Ishikawa (cell line): Measurements from ENCODE around the gene AQR.

Experiments
- CEBPB ChIP-seq: IDR thresholded peaks from 2 replicates; pipeline ENCODE4 v1.6.1; 2012
- CREB1 ChIP-seq: IDR thresholded peaks from 2 replicates; pipeline ENCODE4 v1.6.1; 2012; ENCODE audit warnings: low read depth
- EGR1 ChIP-seq: IDR thresholded peaks from 2 replicates; pipeline ENCODE4 v1.6.1; 2012
- EP300 ChIP-seq: IDR thresholded peaks from 2 replicates; pipeline ENCODE4 v1.6.1; 2012; ENCODE audit warnings: borderline replicate concordance
- FOXM1 ChIP-seq: IDR thresholded peaks from 2 replicates; pipeline ENCODE4 v1.6.1; 2012; ENCODE audit warnings: low read depth, borderline replicate concordance
- NFIC ChIP-seq: IDR thresholded peaks from 2 replicates; pipeline ENCODE4 v1.6.1; 2012
- RAD21 ChIP-seq: IDR thresholded peaks from 2 replicates; pipeline ENCODE4 v1.6.1; 2012; ENCODE audit warnings: low read depth
- TAF1 ChIP-seq: IDR thresholded peaks from 2 replicates; pipeline ENCODE4 v1.6.1; 2012; ENCODE audit warnings: low read depth, mild to moderate bottlenecking
- TCF12 ChIP-seq: IDR thresholded peaks from 2 replicates; pipeline ENCODE4 v1.6.1; 2012; ENCODE audit warnings: low read depth
- TEAD4 ChIP-seq: IDR thresholded peaks from 2 replicates; pipeline ENCODE4 v1.6.1; 2012
- YY1 ChIP-seq: IDR thresholded peaks from 2 replicates; pipeline ENCODE4 v1.6.1; 2012; ENCODE audit warnings: low read depth
- ZBTB7A ChIP-seq: IDR thresholded peaks from 2 replicates; pipeline ENCODE4 v1.6.1; 2012; ENCODE audit warnings: low read depth
- TF ChIP-seq, protein P1 (sequence below): IDR thresholded peaks from 2 replicates; pipeline ENCODE4 v1.6.1; 2012
- TF ChIP-seq, protein P2 (sequence below): IDR thresholded peaks from 2 replicates; pipeline ENCODE4 v1.6.1; 2012
- TF ChIP-seq, protein P3 (sequence below): IDR thresholded peaks from 2 replicates; pipeline ENCODE4 v1.6.1; 2012; ENCODE audit warnings: low read depth, mild to moderate bottlenecking

The AQR gene

DNA sequence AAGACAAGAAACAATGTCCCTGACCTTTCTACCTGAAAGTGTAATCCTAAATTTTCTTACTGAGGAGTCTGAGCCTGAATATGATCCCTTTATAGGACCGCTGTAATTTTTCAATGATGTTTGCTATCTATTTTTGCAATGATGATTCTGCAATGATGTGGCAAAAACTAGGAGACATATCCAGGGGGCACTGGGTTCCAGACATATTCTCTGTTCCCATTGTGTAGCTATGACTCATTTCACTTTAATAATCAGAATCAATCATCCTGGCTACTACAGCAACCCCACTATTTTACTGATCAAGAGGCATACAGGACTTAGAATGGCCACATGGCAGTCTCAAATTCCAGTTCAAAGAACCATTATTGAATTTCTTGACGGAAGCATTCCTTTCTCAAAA, 85.9 kb downstream of the AQR start:
- no peak for TF ChIP-seq EGR1

DNA sequence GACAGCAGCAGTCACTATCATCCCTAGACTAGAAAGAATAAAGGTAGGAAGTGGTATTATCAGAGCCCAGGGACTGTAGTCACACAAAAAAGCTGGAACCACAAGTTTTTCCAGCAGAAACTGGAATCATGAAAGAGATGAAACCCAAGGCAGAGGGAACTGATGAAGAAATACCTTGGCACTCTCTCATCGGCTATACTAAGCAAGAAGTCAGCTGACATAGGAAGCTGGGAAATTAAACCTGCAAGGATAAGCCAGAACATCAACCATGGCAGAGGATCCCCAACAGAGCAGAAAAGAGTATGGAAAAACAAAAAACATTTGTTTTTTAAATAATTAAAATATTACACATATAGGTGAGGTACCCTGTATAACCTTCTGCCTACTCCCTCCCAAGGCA, 86.5 kb downstream of the AQR start:
- TF ChIP-seq TAF1 (no peak), FOXM1 (no peak), YY1 (no peak), CREB1 (no peak), ZBTB7A (no peak), TEAD4 (no peak), TCF12 (no peak), NFIC (no peak), EP300 (no peak), CEBPB (no peak)
- TF ChIP-seq, protein P1, sequence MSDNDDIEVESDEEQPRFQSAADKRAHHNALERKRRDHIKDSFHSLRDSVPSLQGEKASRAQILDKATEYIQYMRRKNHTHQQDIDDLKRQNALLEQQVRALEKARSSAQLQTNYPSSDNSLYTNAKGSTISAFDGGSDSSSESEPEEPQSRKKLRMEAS: no peak
- TF ChIP-seq, protein P2, sequence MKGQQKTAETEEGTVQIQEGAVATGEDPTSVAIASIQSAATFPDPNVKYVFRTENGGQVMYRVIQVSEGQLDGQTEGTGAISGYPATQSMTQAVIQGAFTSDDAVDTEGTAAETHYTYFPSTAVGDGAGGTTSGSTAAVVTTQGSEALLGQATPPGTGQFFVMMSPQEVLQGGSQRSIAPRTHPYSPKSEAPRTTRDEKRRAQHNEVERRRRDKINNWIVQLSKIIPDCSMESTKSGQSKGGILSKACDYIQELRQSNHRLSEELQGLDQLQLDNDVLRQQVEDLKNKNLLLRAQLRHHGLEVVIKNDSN: no peak
- TF ChIP-seq, protein P3, sequence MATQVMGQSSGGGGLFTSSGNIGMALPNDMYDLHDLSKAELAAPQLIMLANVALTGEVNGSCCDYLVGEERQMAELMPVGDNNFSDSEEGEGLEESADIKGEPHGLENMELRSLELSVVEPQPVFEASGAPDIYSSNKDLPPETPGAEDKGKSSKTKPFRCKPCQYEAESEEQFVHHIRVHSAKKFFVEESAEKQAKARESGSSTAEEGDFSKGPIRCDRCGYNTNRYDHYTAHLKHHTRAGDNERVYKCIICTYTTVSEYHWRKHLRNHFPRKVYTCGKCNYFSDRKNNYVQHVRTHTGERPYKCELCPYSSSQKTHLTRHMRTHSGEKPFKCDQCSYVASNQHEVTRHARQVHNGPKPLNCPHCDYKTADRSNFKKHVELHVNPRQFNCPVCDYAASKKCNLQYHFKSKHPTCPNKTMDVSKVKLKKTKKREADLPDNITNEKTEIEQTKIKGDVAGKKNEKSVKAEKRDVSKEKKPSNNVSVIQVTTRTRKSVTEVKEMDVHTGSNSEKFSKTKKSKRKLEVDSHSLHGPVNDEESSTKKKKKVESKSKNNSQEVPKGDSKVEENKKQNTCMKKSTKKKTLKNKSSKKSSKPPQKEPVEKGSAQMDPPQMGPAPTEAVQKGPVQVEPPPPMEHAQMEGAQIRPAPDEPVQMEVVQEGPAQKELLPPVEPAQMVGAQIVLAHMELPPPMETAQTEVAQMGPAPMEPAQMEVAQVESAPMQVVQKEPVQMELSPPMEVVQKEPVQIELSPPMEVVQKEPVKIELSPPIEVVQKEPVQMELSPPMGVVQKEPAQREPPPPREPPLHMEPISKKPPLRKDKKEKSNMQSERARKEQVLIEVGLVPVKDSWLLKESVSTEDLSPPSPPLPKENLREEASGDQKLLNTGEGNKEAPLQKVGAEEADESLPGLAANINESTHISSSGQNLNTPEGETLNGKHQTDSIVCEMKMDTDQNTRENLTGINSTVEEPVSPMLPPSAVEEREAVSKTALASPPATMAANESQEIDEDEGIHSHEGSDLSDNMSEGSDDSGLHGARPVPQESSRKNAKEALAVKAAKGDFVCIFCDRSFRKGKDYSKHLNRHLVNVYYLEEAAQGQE: no peak

DNA sequence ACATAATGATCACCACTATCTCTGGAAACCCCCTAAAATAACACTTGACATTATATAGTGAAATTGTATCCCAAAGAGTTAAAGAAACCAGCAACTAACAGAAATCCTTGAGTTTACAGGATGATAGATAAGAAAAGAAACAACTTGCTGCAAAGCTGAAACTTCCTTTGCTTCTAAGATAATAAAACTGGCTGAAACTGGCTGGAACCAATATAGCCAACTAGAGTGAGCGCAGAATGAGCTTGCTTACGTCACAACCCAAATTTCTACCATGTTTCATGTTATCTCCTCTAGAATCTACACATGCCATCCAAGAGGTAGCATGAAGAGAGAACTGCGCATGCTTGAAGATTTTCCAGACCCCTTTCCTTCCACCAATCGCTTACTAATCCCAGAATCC, 90.4 kb downstream of the AQR start:
- TF ChIP-seq TAF1 (no peak), YY1 (no peak), FOXM1 (no peak), CEBPB (no peak), ZBTB7A (no peak), NFIC (no peak), TCF12 (no peak), EGR1 (no peak), CREB1 (no peak), EP300 (no peak), RAD21 (no peak), TEAD4 (no peak)
- TF ChIP-seq, protein P1: no peak
- TF ChIP-seq, protein P2: no peak
- TF ChIP-seq, protein P3: no peak

DNA sequence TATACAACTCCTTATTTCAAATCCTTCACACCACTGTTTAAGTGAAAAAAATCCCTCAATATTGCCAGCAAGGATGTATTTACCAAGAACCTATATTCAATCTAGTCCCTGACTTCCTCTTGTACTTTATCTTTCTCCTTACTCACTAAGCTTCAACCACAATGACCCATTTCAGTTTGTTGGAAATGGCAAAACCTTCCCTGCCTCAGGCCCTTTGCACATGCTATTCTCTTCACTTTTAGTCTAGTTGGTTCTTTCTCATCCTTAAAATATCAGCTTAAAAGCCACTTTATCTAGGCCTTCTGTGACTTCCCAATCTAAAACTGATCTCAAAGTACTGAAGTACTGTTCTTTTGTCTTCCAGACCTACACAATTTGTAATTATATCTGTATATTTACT, 92.9 kb downstream of the AQR start:
- TF ChIP-seq NFIC (no peak), TAF1 (no peak), ZBTB7A (no peak), FOXM1 (no peak), TEAD4 (no peak), RAD21 (no peak), EP300 (no peak), TCF12 (no peak), CEBPB (no peak), EGR1 (no peak), YY1 (no peak), CREB1 (no peak)
- TF ChIP-seq, protein P2: no peak
- TF ChIP-seq, protein P1: no peak
- TF ChIP-seq, protein P3: no peak
